ENCODE data around the gene QRFP.

- TF ChIP-seq CTCF (IDR thresholded peaks at IDR 0.05) (no peak), EP300 (IDR thresholded peaks at IDR 0.05; ENCODE audit: borderline replicate concordance in 1 of 2, low read depth in 1 of 2, low read length in 1 of 2) (no peak), CHD2 (IDR thresholded peaks at IDR 0.05; ENCODE audit: low read length, partially characterized antibody) (no peak), REST (IDR thresholded peaks at IDR 0.05; ENCODE audit: low read depth, low read length) (no peak), TCF12 (IDR thresholded peaks at IDR 0.05) (no peak), TAF1 (IDR thresholded peaks at IDR 0.05; ENCODE audit: borderline replicate concordance, low read depth, low read length) (no peak), ELF1 (IDR thresholded peaks at IDR 0.05) (no peak)
These were observed 5.5 kb downstream of the QRFP start for GRCh38 chr9:130890870-130891687.

Data from SK-N-SH (cell line).